GM10847 (cell line): ENCODE results near the gene USP17L24.
"Not testable (repeated sequence)": the region's sequence is repeated elsewhere in the genome, so short reads cannot be mapped to it uniquely, and the experiment has no call there.

Experiments used
- POLR2A ChIP-seq: IDR thresholded peaks from 2 replicates; pipeline ENCODE4 v1.6.1; 2011; ENCODE audit not compliant: insufficient read length; ENCODE audit errors: extremely low read depth

The USP17L24 gene, protein sequence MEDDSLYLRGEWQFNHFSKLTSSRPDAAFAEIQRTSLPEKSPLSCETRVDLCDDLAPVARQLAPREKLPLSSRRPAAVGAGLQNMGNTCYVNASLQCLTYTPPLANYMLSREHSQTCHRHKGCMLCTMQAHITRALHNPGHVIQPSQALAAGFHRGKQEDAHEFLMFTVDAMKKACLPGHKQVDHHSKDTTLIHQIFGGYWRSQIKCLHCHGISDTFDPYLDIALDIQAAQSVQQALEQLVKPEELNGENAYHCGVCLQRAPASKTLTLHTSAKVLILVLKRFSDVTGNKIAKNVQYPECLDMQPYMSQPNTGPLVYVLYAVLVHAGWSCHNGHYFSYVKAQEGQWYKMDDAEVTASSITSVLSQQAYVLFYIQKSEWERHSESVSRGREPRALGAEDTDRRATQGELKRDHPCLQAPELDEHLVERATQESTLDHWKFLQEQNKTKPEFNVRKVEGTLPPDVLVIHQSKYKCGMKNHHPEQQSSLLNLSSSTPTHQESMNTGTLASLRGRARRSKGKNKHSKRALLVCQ

GRCh38 chr4:9324865-9325264, at the start of gene USP17L24:
Gene USP17L24 (plus strand): TSS chr4:9325165. CDS start chr4:9325165, 0 bp downstream.
- TF ChIP-seq POLR2A, result not testable (repeated sequence)

- TF ChIP-seq POLR2A, result not testable (repeated sequence)
Observed at GRCh38 chr4:9329611-9330010, 4.6 kb downstream of the USP17L24 start, which contains the start of gene USP17L25. Gene USP17L25 (plus strand): TSS chr4:9329911. CDS start chr4:9329911, 0 bp downstream.

DNA sequence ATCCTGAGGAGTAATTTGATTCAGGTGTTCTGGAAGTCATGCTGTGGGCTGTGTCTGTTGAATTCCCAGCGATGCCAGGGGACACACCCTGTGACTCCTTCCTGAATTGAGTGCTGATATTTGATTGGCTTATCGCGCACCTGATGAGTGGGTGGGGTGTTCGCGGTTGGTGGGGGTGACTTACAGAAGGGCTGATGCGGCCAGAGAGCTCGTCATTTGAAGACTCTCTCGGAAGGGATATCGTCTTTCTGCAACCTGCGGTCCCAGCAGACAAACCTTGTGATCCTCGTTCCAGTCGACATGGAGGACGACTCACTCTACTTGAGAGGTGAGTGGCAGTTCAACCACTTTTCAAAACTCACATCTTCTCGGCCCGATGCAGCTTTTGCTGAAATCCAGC, 9.4 kb downstream of the USP17L24 start, which contains the start of gene USP17L26:
TSS of gene USP17L26 (plus strand) at position 301 of the 400 bp plus-strand sequence. CDS start at position 301, 0 bp downstream.
- not testable (repeated sequence) for TF ChIP-seq POLR2A

DNA sequence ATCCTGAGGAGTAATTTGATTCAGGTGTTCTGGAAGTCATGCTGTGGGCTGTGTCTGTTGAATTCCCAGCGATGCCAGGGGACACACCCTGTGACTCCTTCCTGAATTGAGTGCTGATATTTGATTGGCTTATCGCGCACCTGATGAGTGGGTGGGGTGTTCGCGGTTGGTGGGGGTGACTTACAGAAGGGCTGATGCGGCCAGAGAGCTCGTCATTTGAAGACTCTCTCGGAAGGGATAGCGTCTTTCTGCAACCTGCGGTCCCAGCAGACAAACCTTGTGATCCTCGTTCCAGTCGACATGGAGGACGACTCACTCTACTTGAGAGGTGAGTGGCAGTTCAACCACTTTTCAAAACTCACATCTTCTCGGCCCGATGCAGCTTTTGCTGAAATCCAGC, 14.1 kb downstream of the USP17L24 start, which contains the start of gene USP17L5:
TSS of gene USP17L5 (plus strand) at position 301 of the 400 bp plus-strand sequence. CDS start at position 301, 0 bp downstream.
- TF ChIP-seq POLR2A, result not testable (repeated sequence)

DNA sequence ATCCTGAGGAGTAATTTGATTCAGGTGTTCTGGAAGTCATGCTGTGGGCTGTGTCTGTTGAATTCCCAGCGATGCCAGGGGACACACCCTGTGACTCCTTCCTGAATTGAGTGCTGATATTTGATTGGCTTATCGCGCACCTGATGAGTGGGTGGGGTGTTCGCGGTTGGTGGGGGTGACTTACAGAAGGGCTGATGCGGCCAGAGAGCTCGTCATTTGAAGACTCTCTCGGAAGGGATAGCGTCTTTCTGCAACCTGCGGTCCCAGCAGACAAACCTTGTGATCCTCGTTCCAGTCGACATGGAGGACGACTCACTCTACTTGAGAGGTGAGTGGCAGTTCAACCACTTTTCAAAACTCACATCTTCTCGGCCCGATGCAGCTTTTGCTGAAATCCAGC, 18.9 kb downstream of the USP17L24 start, which contains the start of gene USP17L27:
TSS of gene USP17L27 (plus strand) at position 301 of the 400 bp plus-strand sequence. CDS start at position 301, 0 bp downstream.
- not testable (repeated sequence) for TF ChIP-seq POLR2A

- TF ChIP-seq POLR2A, result not testable (repeated sequence)
Observed at GRCh38 chr4:9348593-9348992, 23.6 kb downstream of the USP17L24 start, which contains the start of gene USP17L28. Gene USP17L28 (plus strand): TSS chr4:9348893. CDS start chr4:9348893, 0 bp downstream.

DNA sequence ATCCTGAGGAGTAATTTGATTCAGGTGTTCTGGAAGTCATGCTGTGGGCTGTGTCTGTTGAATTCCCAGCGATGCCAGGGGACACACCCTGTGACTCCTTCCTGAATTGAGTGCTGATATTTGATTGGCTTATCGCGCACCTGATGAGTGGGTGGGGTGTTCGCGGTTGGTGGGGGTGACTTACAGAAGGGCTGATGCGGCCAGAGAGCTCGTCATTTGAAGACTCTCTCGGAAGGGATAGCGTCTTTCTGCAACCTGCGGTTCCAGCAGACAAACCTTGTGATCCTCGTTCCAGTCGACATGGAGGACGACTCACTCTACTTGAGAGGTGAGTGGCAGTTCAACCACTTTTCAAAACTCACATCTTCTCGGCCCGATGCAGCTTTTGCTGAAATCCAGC, 28.4 kb downstream of the USP17L24 start, which contains the start of gene USP17L29:
TSS of gene USP17L29 (plus strand) at position 301 of the 400 bp plus-strand sequence. CDS start at position 301, 0 bp downstream.
- not testable (repeated sequence) for TF ChIP-seq POLR2A

- TF ChIP-seq POLR2A, result not testable (repeated sequence)
Observed at GRCh38 chr4:9362829-9363228, 37.9 kb downstream of the USP17L24 start, which contains the start of gene USP17L30. Gene USP17L30 (plus strand): TSS chr4:9363129. CDS start chr4:9363129, 0 bp downstream.
